ENCODE results near the gene EIF2D.
"Not testable (repeated sequence)": the region's sequence is repeated elsewhere in the genome, so short reads cannot be mapped to it uniquely, and the experiment has no call there.

EIF2D gene

DNA sequence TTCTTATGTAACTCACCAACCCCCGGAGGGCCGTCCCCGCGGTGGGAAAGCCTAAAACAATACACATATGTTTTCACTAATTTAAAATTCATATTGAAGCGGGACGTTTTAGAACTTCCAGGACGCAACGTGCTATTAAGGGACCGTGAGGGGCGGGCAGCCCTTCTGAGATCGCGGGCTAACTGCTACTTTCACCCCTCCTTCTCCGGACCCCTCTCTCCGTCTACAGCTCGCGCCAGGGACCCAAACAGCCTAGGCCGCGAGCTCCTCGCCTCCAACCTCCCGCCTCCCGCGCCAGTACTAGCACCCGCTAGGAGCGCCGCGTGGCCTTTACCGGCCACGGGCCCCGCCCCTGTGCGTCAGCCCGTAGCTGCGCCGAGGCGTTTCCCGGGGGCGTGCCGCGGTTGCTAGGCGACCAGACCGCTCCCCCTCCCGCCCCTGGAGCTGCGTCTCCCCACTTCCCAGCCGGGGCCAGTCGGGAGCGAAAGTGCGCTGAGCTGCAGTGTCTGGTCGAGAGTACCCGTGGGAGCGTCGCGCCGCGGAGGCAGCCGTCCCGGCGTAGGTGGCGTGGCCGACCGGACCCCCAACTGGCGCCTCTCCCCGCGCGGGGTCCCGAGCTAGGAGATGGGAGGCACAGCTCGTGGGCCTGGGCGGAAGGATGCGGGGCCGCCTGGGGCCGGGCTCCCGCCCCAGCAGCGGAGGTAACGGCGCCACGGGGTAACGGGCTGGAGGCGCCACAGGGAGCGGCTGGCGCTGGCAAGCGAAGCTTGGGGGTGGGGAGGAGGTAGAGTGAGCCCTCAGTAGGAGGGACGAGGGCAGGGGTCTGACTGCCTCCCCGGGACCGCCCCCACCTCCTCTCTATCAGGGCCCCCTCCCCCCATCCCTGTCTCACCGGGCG is 23.1 kb upstream of the EIF2D start, which contains the start of gene DYRK3:
Gene DYRK3 (plus strand): TSS at position 457 of the 898 bp plus-strand sequence. CDS start 168 bp downstream, at position 625.
- DNase-seq = peak; percentile 80

- DNase-seq = peak; percentile 76
These were observed 22.3 kb upstream of the EIF2D start for GRCh38 chr1:206634365-206635079.

- DNase-seq = no peak
These were observed 21.4 kb upstream of the EIF2D start for GRCh38 chr1:206633708-206634121.

- peak; percentile 15 for DNase-seq
These were observed 18.8 kb upstream of the EIF2D start for GRCh38 chr1:206631085-206631509.

- DNase-seq = no peak
These were observed 16.7 kb upstream of the EIF2D start for GRCh38 chr1:206628916-206629315.

GRCh38 chr1:206626396-206626795 is 14.1 kb upstream of the EIF2D start:
- DNase-seq = not testable (repeated sequence)

GRCh38 chr1:206609229-206609991 is 2.9 kb downstream of the EIF2D start:
- DNase-seq = no peak

DNA sequence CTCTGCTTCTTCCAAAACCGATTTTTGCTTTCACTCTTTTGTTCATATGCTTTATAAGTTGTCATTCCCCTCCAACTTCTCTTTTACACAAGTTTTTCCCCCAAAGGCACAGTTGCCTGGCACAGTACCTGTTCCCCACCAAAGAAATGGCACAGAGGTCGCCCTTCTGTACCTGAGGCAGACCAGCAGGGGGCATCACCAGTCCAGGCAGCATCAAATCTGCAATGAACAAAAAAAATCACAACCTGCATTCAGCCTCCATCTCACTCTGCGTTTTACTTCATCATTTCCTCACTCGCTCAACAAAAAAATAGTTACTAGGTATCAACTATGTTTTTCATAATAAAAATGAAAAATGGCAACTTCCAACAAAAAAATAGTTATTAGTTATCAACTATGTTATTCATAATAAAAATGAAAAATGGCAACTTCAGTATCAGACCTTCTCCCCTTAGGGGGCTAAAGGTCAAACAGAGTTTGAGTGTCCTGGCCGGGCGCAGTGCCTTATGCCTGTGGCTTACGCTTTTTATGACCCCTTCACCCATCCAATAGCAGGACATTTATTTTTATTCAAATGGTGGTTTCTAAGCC is 4.1 kb downstream of the EIF2D start:
- DNase-seq = peak; percentile 20

GRCh38 chr1:206606867-206607266 is 5.4 kb downstream of the EIF2D start:
- no peak for DNase-seq

- DNase-seq = no peak
These were observed 7.4 kb downstream of the EIF2D start for GRCh38 chr1:206604861-206605260.

DNA sequence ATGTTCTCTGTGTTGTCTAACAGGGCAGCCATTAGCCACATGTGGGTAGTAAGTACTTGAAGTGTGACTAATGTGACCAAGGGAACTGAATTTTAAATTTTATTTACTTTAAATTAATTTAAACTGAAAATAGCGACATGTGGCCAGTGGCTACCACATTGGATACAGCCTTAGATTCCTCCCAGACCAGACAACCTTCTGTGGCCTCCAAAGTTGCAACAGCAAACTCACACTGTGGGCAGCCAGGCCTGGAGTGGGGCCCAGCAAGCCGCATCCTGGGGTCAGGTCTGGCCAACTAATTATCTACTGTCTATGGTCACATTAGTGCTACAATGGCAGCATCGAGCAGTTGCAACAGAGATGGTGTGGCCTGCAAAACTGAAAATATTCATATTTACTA is 11.7 kb downstream of the EIF2D start:
- no peak for DNase-seq

DNA sequence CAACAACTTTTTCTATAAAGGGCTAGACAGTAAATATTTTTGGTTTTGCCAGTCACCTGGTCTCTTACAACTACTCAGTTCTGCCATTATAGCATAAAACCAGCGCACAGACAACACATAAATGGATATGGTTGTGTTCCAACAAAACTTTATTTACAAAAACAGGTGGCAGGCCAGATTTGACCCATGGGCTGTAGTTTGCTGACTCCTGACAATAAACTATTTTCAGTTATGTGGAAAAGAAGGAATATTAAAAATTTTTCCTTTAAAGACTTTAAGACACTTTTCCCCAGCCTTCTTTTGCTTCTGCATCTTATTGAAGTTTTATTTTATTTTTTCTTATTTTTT is 16.0 kb downstream of the EIF2D start:
- no peak for DNase-seq

GRCh38 chr1:206595581-206596318 is 16.5 kb downstream of the EIF2D start:
- no peak for DNase-seq

DNA sequence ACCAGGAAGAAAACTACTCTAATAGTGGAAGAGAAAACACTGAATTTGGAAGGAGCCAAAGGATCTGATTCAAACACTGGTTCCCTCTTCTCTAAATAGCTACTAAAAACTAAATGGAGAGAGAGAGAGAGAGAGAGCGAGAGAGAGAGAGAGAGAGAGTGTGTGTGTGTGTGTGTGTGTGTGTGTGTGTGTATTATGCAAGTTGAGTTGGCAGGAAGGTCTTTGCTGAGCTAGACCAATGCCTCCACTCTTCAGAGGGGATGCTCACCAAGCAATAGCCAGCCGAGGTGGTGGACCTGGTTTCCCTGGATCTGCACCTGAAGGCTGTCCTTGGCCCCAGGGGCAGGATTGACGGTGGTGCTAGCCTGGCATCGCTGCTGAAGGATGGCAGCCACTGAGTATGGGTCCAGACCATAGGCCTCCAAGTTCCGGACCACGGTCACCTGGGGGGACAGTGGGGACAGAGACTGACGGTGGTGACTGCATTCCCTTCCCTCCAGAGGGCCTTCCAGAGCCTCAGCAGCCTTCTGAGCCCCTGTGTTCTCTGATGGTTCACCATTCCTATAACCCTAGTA is 18.8 kb downstream of the EIF2D start:
- no peak for DNase-seq

GRCh38 chr1:206591696-206592095 is 20.6 kb downstream of the EIF2D start:
- DNase-seq = no peak

GRCh38 chr1:206591226-206591625 is 21.0 kb downstream of the EIF2D start:
- DNase-seq = no peak

DNA sequence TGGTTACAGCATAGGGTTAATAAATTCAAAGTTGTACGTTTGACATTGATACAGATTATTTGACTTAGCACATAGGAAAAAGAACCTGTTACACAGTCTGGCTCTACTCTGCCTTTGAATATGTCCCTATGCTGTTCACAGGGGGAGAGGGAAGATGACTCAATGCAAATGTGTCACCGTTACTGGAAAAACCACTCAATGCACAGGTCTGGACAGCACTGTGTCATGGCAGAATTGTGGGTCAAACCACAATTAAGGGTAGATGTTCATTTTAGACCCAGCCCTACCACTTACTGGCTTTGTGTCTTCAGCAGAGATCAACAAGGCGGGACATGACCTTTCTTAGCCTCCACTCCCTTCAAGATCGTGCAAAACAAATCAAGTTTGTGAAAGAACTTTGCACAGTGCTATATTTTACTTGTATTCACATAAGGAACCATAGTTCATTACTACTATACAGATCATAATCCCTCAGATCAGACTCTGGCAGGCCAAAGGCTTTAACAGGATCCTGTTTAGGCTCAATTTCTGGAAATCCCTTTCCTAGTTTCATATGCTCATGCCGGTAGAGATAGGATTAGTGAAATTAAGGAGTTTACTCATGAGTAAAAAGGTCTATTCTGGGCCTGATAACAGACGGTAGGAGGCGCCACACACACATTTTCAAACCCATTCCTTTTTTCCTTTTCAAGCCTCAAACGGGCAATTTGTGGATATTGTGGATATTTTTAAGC is 22.1 kb downstream of the EIF2D start:
- peak; percentile 49 for DNase-seq

DNA sequence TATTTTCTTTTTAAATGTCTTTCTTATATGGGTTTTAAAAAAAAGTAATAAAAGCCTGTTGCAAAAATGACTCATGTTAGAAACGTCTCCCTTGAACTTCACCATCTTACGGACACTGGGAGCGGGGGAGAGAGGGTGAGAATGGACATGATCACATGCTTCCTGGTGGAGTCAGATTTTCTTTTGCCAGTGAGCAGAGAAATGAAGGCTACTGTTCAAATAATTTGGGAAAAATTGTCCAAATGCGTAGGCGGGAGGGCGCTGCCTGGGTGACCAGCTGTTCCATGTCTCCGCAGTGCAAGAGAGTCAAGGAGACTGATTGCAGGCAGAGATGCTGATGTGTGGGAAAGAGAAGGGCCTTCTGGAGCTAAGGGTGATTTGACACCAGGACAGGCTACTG is 23.1 kb downstream of the EIF2D start:
- no peak for DNase-seq

DNA sequence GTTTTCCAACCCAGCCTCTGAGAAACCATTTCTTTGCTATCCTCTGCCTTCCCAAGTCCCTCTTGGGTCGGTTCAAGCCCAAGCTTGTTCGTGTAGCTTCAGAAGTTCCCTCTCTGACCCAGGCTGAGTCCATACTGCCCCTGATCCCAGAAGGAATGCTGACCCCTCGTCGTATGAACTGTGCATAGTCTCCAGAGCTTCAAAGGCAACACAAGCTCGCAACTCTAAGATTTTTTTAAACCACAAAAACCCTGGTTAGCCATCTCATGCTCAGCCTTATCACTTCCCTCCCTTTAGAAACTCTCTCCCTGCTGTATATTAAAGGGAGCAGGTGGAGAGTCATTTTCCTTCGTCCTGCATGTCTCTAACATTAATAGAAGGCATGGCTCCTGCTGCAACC is 23.8 kb downstream of the EIF2D start:
- DNase-seq = no peak

DNA sequence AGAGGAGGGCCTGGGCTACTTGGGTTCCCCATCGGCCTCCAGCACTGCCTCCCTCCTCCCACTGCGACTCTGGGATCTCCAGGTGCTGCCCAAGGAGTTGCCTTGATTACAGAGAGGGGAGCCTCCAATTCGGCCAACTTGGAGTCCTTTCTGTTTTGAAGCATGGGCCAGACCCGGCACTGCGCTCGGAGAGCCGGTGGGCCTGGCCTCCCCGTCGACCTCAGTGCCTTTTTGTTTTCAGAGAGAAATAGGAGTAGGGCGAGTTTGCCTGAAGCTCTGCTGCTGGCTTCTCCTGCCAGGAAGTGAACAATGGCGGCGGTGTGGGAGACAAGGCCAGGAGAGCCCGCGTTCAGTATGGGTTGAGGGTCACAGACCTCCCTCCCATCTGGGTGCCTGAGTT is 24.4 kb downstream of the EIF2D start:
- DNase-seq = no peak
